GM23248 (cell line): ENCODE data around the gene PLCG1.

Experiments
- EZH2 ChIP-seq: fragments of 200-600 bp; sonication (generic); IDR thresholded peaks from 2 replicates; pipeline ENCODE4 v1.6.1; 2018; ENCODE audit warnings: antibody characterized with exemption, mild to moderate bottlenecking; ENCODE audit not compliant: insufficient read depth, poor library complexity, severe bottlenecking
- EZH2phosphoT487 ChIP-seq: fragments of 200-600 bp; sonication (generic); IDR thresholded peaks from 2 replicates; pipeline ENCODE4 v1.6.1; 2018; ENCODE audit warnings: antibody characterized with exemption, moderate library complexity, mild to moderate bottlenecking, low read depth; ENCODE audit not compliant: insufficient read depth

DNA sequence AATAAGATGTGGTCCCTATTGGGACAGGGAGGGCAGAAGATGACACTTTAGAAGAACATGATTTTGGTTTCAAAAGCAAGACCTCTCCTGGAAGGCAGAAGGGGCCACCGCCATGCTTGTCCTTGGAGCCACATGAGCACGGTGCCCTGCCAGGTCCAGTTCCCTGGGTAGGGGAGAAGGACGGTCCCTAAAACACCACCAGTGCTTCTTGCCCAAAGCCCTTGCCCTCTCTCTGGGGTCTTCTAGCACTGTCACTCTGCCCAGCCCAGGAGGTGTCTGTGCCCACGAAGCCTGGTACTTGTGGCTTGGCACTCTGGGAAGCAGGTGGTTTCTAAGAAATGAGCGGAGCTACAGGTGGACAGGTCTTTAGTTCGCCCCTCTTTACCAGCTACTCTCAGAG, 46.0 kb downstream of the PLCG1 start:
- TF ChIP-seq EZH2 (no peak), EZH2phosphoT487 (no peak)
